GM23248 (cell line): Measurements from ENCODE around the gene SAT2.

ENCODE experiments used
- EZH2 ChIP-seq: fragments of 200-600 bp; sonication (generic); IDR thresholded peaks from 2 replicates; pipeline ENCODE4 v1.6.1; 2018; ENCODE audit warnings: antibody characterized with exemption, mild to moderate bottlenecking; ENCODE audit not compliant: insufficient read depth, poor library complexity, severe bottlenecking
- EZH2phosphoT487 ChIP-seq: fragments of 200-600 bp; sonication (generic); IDR thresholded peaks from 2 replicates; pipeline ENCODE4 v1.6.1; 2018; ENCODE audit warnings: antibody characterized with exemption, moderate library complexity, mild to moderate bottlenecking, low read depth; ENCODE audit not compliant: insufficient read depth

GRCh38 chr17:7656958-7657609, 29.5 kb upstream of the SAT2 start:
- no peak for TF ChIP-seq EZH2
- TF ChIP-seq EZH2phosphoT487: no peak
